Measurements from ENCODE around the gene RBM12. TPM values are rescaled to one million over a fixed set of nuclear protein-coding genes. Genes with fewer than 3 reads are reported as not detected.
A peak's percentile ranks its signal among the peaks of the same experiment; 100 is the strongest.

Gene RBM12
- total RNA-seq, 4 donors from 2014 or later, result 24.7 to 33.8 (median 29.3) TPM

- peak overlapping the region in 2 of 4 donors; percentile 47 to 55 for H3K27ac ChIP-seq
- intact Hi-C loops (cut with DNase I; ENCODE audit: low total_unique reads), result loop anchor here (10.0 kb wide), 1 partner anchor 88 kb away; the partner anchor contains the start of genes NFS1 and ROMO1
- 71 to 83% methylated on average over 1 to 14 of the region's 14 CpGs for WGBS, 2 donors (ENCODE audit: low coverage in 1 of 2)
- TF ChIP-seq POLR2A (IDR thresholded peaks at IDR 0.05) (no peak), POLR2AphosphoS5 (IDR thresholded peaks at IDR 0.05) (peak in 1 of 3 donors; percentile 21)
- in situ Hi-C loops (cut with MboI; ENCODE audit: low pct_ligation_motif_present in 1 of 4, low pct_unique_long_range_greater_than_20kb in 1 of 4, low sequenced_read_pairs in 3 of 4), result no loop called here
- H3K4me3 ChIP-seq, result no peak overlapping the region
- H3K9me3 ChIP-seq, result no peaks in the 10 kb centered on the region
- no peaks in the 10 kb centered on the region for H3K4me1 ChIP-seq
- H3K36me3 ChIP-seq, result no peaks in the 10 kb centered on the region
- DNase-seq, result peak; percentile 56
- no peaks in the 10 kb centered on the region for H3K27me3 ChIP-seq
These were observed 57.5 kb downstream of the RBM12 start for GRCh38 chr20:35607003-35607735.

- DNase-seq, result no peak
- Histone ChIP-seq H3K4me1 (peaks cover 2 to 10% (median 10%) of the 10 kb centered on the region in 4 donors), H3K36me3 (no peaks in the 10 kb centered on the region), H3K4me3 (no peak overlapping the region), H3K27ac (peak overlapping the region in 2 of 4 donors; percentile 47 to 55), H3K27me3 (peaks cover 4% of the 10 kb centered on the region), H3K9me3 (no peaks in the 10 kb centered on the region)
- TF ChIP-seq CTCF (IDR thresholded peaks at IDR 0.05) (no peak), POLR2AphosphoS5 (IDR thresholded peaks at IDR 0.05) (no peak), EP300 (IDR thresholded peaks at IDR 0.05; ENCODE audit: low read depth) (no peak), POLR2A (IDR thresholded peaks at IDR 0.05) (no peak)
- 89% methylated on average over 4 of the region's 4 CpGs; no CpG with 5 or more reads in 1 of the 2 donors for WGBS, 2 donors (ENCODE audit: low coverage in 1 of 2)
- in situ Hi-C loops (cut with MboI; ENCODE audit: low pct_ligation_motif_present in 1 of 4, low pct_unique_long_range_greater_than_20kb in 1 of 4, low sequenced_read_pairs in 3 of 4), result no loop called here
- intact Hi-C loops (cut with DNase I; ENCODE audit: low total_unique reads), result loop anchor here (10.0 kb wide), 1 partner anchor 89 kb away; the partner anchor contains the start of genes NFS1 and ROMO1
These were observed 58.6 kb downstream of the RBM12 start for GRCh38 chr20:35606127-35606526.

GRCh38 chr20:35604449-35604747, 60.3 kb downstream of the RBM12 start:
- intact Hi-C loops (cut with DNase I; ENCODE audit: low total_unique reads), result loop anchor here (10.0 kb wide), 1 partner anchor 90 kb away; the partner anchor contains the start of genes NFS1 and ROMO1
- in situ Hi-C loops (cut with MboI; ENCODE audit: low pct_ligation_motif_present in 1 of 4, low pct_unique_long_range_greater_than_20kb in 1 of 4, low sequenced_read_pairs in 3 of 4), result no loop called here

GRCh38 chr20:35603695-35604448, 60.8 kb downstream of the RBM12 start:
- WGBS, 2 donors (ENCODE audit: low coverage in 1 of 2), result 71% methylated on average over 11 of the region's 11 CpGs; no CpG with 5 or more reads in 1 of the 2 donors
- peaks cover 19% of the 10 kb centered on the region for H3K27me3 ChIP-seq
- peak overlapping the region in 2 of 4 donors; percentile 2 to 40 for H3K27ac ChIP-seq
- peaks cover 7 to 18% (median 15%) of the 10 kb centered on the region in 4 donors for H3K4me1 ChIP-seq
- no peak for TF ChIP-seq EP300 (IDR thresholded peaks at IDR 0.05; ENCODE audit: low read depth)
- no peak for TF ChIP-seq CTCF (IDR thresholded peaks at IDR 0.05)
- no peak for TF ChIP-seq POLR2AphosphoS5 (IDR thresholded peaks at IDR 0.05)
- TF ChIP-seq POLR2A (IDR thresholded peaks at IDR 0.05), result no peak
- no peaks in the 10 kb centered on the region for H3K36me3 ChIP-seq
- H3K4me3 ChIP-seq, result no peak overlapping the region
- in situ Hi-C loops (cut with MboI; ENCODE audit: low pct_ligation_motif_present in 1 of 4, low pct_unique_long_range_greater_than_20kb in 1 of 4, low sequenced_read_pairs in 3 of 4), result no loop called here
- H3K9me3 ChIP-seq, result no peaks in the 10 kb centered on the region
- intact Hi-C loops (cut with DNase I; ENCODE audit: low total_unique reads), result loop anchor here (10.0 kb wide), 1 partner anchor 91 kb away; the partner anchor contains the start of genes NFS1 and ROMO1
- no peak for DNase-seq

More at GRCh38 chr20:35604449-35604747, 60.3 kb downstream of the RBM12 start:
- Histone ChIP-seq H3K36me3 (no peaks in the 10 kb centered on the region), H3K27ac (peak overlapping the region in 2 of 4 donors; percentile 2 to 40), H3K4me1 (peaks cover 7 to 18% (median 15%) of the 10 kb centered on the region in 4 donors), H3K27me3 (peaks cover 19% of the 10 kb centered on the region), H3K9me3 (no peaks in the 10 kb centered on the region), H3K4me3 (no peak overlapping the region)
- WGBS, 2 donors (ENCODE audit: low coverage in 1 of 2), result 48% methylated on average over 4 of the region's 4 CpGs; no CpG with 5 or more reads in 1 of the 2 donors
- TF ChIP-seq EP300 (IDR thresholded peaks at IDR 0.05; ENCODE audit: low read depth) (no peak), CTCF (IDR thresholded peaks at IDR 0.05) (peak; percentile 14 to 40 (median 33))
- peak; percentile 65 for DNase-seq

Data from transverse colon (tissue), 4 donors.